CD8-positive, alpha-beta memory T cell (primary cell): ENCODE data around the gene OR1K1. TPM values are rescaled to one million over a fixed set of nuclear protein-coding genes. Genes with fewer than 3 reads are reported as not detected.
"Not testable (repeated sequence)": the region's sequence is repeated elsewhere in the genome, so short reads cannot be mapped to it uniquely, and the experiment has no call there.

Experiments
- CTCF ChIA-PET: fragments of 350-600 bp; sonication (Branson Sonifier 250); formaldehyde crosslinking; loops from one replicate; lab custom pipeline; 2021; ENCODE audit warnings: antibody characterized with exemption; lab: Charles Lee
- POLR2A ChIA-PET: fragments of 350-600 bp; sonication (Branson Sonifier 250); formaldehyde crosslinking; loops from one replicate; lab custom pipeline; 2021; ENCODE audit warnings: antibody characterized with exemption; lab: Charles Lee
- DNase-seq, 5 donors: peaks; one replicate each; pipeline versions ENCODE4 v3.0.0 to v3.0.0-alpha.2; 2020 to 2022; ENCODE audit warnings: mixed read lengths in 1 of 5
- H3K27ac ChIP-seq: one replicate; pipeline ENCODE4 v1.7.0; 2013; ENCODE audit warnings: low read depth, mild to moderate bottlenecking, low read length, moderate library complexity
- H3K27me3 ChIP-seq: 2 replicates; pipeline ENCODE4 v1.7.0; 2013; ENCODE audit warnings: low read length, mild to moderate bottlenecking; ENCODE audit not compliant: insufficient read depth, poor library complexity, severe bottlenecking
- H3K36me3 ChIP-seq: 2 replicates; pipeline ENCODE4 v1.7.0; 2013; ENCODE audit warnings: mild to moderate bottlenecking, low read length, moderate library complexity; ENCODE audit not compliant: insufficient read depth
- H3K4me1 ChIP-seq: 2 replicates; pipeline ENCODE4 v1.7.0; 2013; ENCODE audit warnings: mild to moderate bottlenecking, low read length, moderate library complexity; ENCODE audit not compliant: insufficient read depth
- H3K4me3 ChIP-seq: 2 replicates; pipeline ENCODE4 v1.7.0; 2013; ENCODE audit warnings: mild to moderate bottlenecking, low read length
- H3K9me3 ChIP-seq: 2 replicates; pipeline ENCODE4 v1.7.0; 2013; ENCODE audit warnings: mild to moderate bottlenecking, low read length
- H3K27ac Mint-ChIP-seq, 8 donors: one replicate each; pipeline ENCODE4 v1.8.0; 2020 to 2021; ENCODE audit warnings: mixed read lengths in 8 of 8, mild to moderate bottlenecking in 6 of 8, inconsistent platforms in 3 of 8, moderate library complexity in 3 of 8
- H3K27me3 Mint-ChIP-seq, 2 donors: one replicate each; pipeline ENCODE4 v1.8.0; 2020 to 2021; ENCODE audit warnings: mixed read lengths in 2 of 2, mild to moderate bottlenecking in 1 of 2, moderate library complexity in 1 of 2
- H3K36me3 Mint-ChIP-seq, 3 donors: one replicate each; pipeline ENCODE4 v1.8.0; 2020 to 2021; ENCODE audit warnings: mixed read lengths in 3 of 3, inconsistent platforms in 1 of 3, mild to moderate bottlenecking in 1 of 3
- H3K4me1 Mint-ChIP-seq, 3 donors: one replicate each; pipeline ENCODE4 v1.8.0; 2020 to 2021; ENCODE audit warnings: mixed read lengths in 3 of 3, inconsistent platforms in 1 of 3, mild to moderate bottlenecking in 1 of 3
- H3K4me3 Mint-ChIP-seq, 7 donors: one replicate each; pipeline ENCODE4 v1.8.0; 2020 to 2021; ENCODE audit warnings: mixed read lengths in 7 of 7, mild to moderate bottlenecking in 6 of 7, moderate library complexity in 4 of 7, inconsistent platforms in 2 of 7
- H3K9me3 Mint-ChIP-seq, 5 donors: one replicate each; pipeline ENCODE4 v1.8.0; 2020 to 2022; ENCODE audit warnings: mixed read lengths in 5 of 5, mild to moderate bottlenecking in 3 of 5, moderate library complexity in 2 of 5, inconsistent platforms in 1 of 5
- polyA plus RNA-seq: library from polyadenylated mRNA; unstranded; fragments of 300-500 nt; fragmentation: Illumina TruSeq; gene quantifications from one replicate; pipeline ENCODE4 v1.2.3, GENCODE V29; 2021
- total RNA-seq, 2 experiments: library from RNA; stranded (reverse); gene quantifications; one replicate each; pipeline ENCODE4 v1.2.3, GENCODE V29; 2021

Gene OR1K1
- total and polyA plus RNA-seq, 3 experiments from 2014 or later, result not detected

DNA sequence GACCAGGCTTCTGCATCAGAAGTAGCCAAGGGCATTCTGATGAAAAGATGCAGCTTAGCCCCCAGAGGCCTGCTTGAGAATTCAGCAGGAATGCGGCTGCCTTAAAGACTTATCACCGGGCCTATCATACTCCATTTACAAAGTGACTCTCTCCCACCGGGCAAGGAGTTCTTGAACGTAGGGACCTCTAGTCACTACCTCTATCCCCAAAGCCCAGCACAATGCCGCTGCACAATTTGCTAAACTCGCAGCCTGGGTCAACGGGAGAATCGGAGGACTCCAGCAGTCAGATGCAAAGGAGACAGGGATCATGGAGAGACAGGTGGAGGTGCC is 27.8 kb downstream of the OR1K1 start:
- Mint-ChIP-seq H3K27me3 (no peaks in the 10 kb centered on the region), H3K4me3 (peak overlapping the region; percentile 94 to 99 (median 97)), H3K9me3 (no peaks in the 10 kb centered on the region), H3K36me3 (peaks cover 0 to 34% (median 11%) of the 10 kb centered on the region in 3 donors), H3K4me1 (peaks cover 40 to 55% (median 52%) of the 10 kb centered on the region in 3 donors), H3K27ac (peak overlapping the region; percentile 89 to 99 (median 97))
- Histone ChIP-seq H3K4me3 (peak overlapping the region; percentile 81), H3K4me1 (peaks cover 27% of the 10 kb centered on the region), H3K27me3 (no peaks in the 10 kb centered on the region), H3K36me3 (peaks cover 9% of the 10 kb centered on the region), H3K9me3 (no peaks in the 10 kb centered on the region), H3K27ac (peak overlapping the region; percentile 86)
- CTCF ChIA-PET, result interaction anchor here (0.7 to 1.2 kb wide), 5 partner anchors 8 to 729 kb away, joined by 3 read pairs; partner anchors contain the start of gene ZBTB6
- POLR2A ChIA-PET, result interaction anchor here (0.6 to 1.7 kb wide), 6 partner anchors 12 to 563 kb away, joined by 3 to 10 read pairs (median 6); partner anchors contain the start of genes MRRF, RABGAP1, RBM18 and RC3H2
- no peak for DNase-seq

DNA sequence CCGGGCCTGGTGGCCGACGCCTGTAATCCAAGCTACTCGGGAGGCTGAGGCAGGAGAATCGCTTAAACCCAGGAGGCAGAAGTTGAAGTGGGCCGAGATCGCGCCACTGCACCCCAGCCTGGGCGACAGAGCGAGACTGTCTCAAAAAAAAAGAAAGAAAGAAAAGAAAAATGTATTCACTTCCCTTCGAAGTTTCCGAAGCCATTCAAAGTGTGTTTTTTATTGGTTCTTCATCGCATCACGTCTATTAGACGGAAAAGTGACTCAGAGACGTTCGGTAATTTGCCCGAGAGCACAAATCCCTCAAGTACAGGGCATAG is 29.0 kb downstream of the OR1K1 start:
- POLR2A ChIA-PET, result interaction anchor here (0.6 to 1.7 kb wide), 6 partner anchors 13 to 763 kb away, joined by 5 to 10 read pairs (median 6); partner anchors contain the start of genes RABGAP1, RC3H2 and ZBTB6
- Histone ChIP-seq H3K27ac (peak overlapping the region; percentile 86), H3K4me3 (peak overlapping the region; percentile 81), H3K4me1 (peaks cover 27% of the 10 kb centered on the region)
- not testable (repeated sequence) for H3K9me3 ChIP-seq, H3K27me3 ChIP-seq, H3K27me3 Mint-ChIP-seq, H3K36me3 ChIP-seq, H3K9me3 Mint-ChIP-seq, DNase-seq
- Mint-ChIP-seq H3K4me3 (peak overlapping the region; percentile 94 to 99 (median 97)), H3K4me1 (peaks cover 36 to 47% (median 40%) of the 10 kb centered on the region in 3 donors), H3K36me3 (peaks cover 0 to 26% (median 3%) of the 10 kb centered on the region in 3 donors), H3K27ac (peak overlapping the region in 7 of 8 donors; percentile 89 to 98 (median 97))
- CTCF ChIA-PET, result interaction anchor here (1.2 to 1.3 kb wide), 3 partner anchors 9 to 84 kb away, joined by 3 to 4 read pairs (median 3); partner anchors contain the start of genes RC3H2 and ZBTB6

DNA sequence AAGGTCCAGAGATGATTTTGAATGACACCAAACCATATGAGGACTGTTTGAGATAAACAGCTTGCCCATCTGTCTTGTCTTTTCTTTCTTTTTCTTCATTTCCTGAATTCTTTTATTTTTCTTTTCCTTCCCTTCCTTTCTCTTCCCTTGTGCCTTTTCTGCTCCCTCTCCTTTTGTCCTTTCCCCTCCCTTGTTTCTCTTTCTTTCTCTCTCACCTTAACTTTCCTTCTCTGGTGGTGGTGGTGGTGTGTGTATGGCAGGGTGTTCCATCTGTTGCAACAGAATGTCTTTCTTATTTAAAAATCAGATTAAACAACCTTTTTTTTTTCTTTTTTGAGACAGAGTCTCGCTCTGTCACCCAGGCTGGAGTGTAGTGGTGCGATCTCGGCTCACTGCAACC is 32.3 kb downstream of the OR1K1 start:
- ChIA-PET CTCF (no interaction called here), POLR2A (interaction anchor here (0.6 kb wide), 1 partner anchor 13 kb away, joined by 4 read pairs; no protein-coding TSS in a partner anchor)
- no peaks in the 10 kb centered on the region for H3K9me3 ChIP-seq
- Mint-ChIP-seq H3K4me3 (peak overlapping the region in 3 of 7 donors; percentile 9 to 48 (median 18)), H3K9me3 (no peaks in the 10 kb centered on the region), H3K27ac (peak overlapping the region in 3 of 8 donors; percentile 15 to 76 (median 64)), H3K36me3 (peaks cover 0 to 8% (median 0%) of the 10 kb centered on the region in 3 donors), H3K4me1 (peaks cover 27 to 31% (median 30%) of the 10 kb centered on the region in 3 donors), H3K27me3 (no peaks in the 10 kb centered on the region)
- no peak overlapping the region for H3K27ac ChIP-seq
- H3K36me3 ChIP-seq, result no peaks in the 10 kb centered on the region
- peaks cover 16% of the 10 kb centered on the region for H3K4me1 ChIP-seq
- no peak for DNase-seq
- no peaks in the 10 kb centered on the region for H3K27me3 ChIP-seq
- no peak overlapping the region for H3K4me3 ChIP-seq

DNA sequence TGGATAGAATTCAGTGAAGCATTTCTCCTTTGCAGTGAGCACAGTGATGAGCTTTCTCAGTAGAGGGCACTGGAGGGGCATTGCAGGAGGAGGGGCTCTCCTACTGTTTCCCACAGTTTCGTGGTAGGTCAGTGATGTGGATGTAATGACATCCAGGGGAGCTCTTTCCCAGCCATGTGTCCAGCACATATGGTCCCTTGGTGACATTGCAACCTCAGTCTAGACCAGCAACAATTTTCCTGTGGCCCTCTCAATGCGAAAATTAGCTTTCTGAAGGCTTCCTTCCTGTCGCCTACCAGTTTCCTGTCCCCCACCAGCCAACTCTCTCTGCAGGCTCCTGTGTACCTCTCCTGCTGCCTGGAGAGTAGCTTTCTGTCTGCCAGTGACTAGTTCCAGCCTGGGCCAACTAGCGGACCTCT is 35.4 kb downstream of the OR1K1 start:
- H3K27ac Mint-ChIP-seq, result peak overlapping the region; percentile 2 to 90 (median 65)
- no peaks in the 10 kb centered on the region for H3K36me3 Mint-ChIP-seq
- no peak overlapping the region for H3K27ac ChIP-seq
- POLR2A ChIA-PET, result no interaction called here
- no peaks in the 10 kb centered on the region for H3K9me3 ChIP-seq
- H3K4me1 Mint-ChIP-seq, result peaks cover 16 to 25% (median 16%) of the 10 kb centered on the region in 3 donors
- H3K27me3 ChIP-seq, result no peaks in the 10 kb centered on the region
- no peaks in the 10 kb centered on the region for H3K27me3 Mint-ChIP-seq
- peak overlapping the region; percentile 41 to 81 (median 72) for H3K4me3 Mint-ChIP-seq
- no peaks in the 10 kb centered on the region for H3K36me3 ChIP-seq
- no peak overlapping the region for H3K4me3 ChIP-seq
- H3K4me1 ChIP-seq, result peaks cover 12% of the 10 kb centered on the region
- CTCF ChIA-PET, result interaction anchor here (0.7 to 1.7 kb wide), 6 partner anchors 17 to 736 kb away, joined by 3 to 4 read pairs (median 3); no protein-coding TSS in a partner anchor
- peak in 1 of 5 donors; percentile 37 for DNase-seq
- H3K9me3 Mint-ChIP-seq, result peaks cover 0 to 6% (median 3%) of the 10 kb centered on the region in 5 donors

DNA sequence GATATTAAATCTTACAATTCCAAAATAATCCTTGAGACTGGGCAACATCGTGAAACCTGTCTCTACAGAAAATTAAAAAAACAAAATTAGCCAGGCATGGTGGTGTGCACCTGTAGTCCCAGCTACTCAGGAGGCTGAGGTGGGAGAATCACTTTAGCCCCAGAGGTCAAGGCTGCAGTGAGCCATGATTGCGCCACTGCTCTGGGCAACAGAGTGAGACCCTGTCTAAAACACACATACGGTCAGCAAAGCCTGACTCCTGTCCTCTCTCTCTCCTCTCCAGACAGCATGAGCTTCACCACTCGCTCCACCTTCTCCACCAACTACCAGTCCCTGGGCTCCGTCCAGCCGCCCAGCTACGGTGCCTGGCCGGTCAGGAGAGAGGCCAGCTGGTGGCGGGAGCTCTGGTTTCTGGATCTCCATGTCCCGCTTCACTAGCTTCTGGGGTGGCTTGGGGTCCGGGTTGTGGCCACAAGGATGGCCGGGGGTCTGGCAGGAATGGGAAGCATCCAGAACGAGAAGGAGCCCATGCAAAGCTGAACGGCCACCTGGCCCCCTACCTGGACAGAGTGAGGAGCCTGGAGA is 37.4 kb downstream of the OR1K1 start:
- H3K4me3 Mint-ChIP-seq, result no peak overlapping the region
- Histone ChIP-seq H3K4me1 (peaks cover 12% of the 10 kb centered on the region), H3K36me3 (no peaks in the 10 kb centered on the region), H3K27ac (no peak overlapping the region), H3K9me3 (no peaks in the 10 kb centered on the region), H3K27me3 (no peaks in the 10 kb centered on the region), H3K4me3 (no peak overlapping the region)
- H3K4me1 Mint-ChIP-seq, result peaks cover 13 to 25% (median 14%) of the 10 kb centered on the region in 3 donors
- peaks cover 0 to 6% (median 3%) of the 10 kb centered on the region in 5 donors for H3K9me3 Mint-ChIP-seq
- ChIA-PET POLR2A (no interaction called here), CTCF (no interaction called here)
- H3K36me3 Mint-ChIP-seq, result no peaks in the 10 kb centered on the region
- no peaks in the 10 kb centered on the region for H3K27me3 Mint-ChIP-seq
- DNase-seq, result no peak
- no peak overlapping the region for H3K27ac Mint-ChIP-seq

DNA sequence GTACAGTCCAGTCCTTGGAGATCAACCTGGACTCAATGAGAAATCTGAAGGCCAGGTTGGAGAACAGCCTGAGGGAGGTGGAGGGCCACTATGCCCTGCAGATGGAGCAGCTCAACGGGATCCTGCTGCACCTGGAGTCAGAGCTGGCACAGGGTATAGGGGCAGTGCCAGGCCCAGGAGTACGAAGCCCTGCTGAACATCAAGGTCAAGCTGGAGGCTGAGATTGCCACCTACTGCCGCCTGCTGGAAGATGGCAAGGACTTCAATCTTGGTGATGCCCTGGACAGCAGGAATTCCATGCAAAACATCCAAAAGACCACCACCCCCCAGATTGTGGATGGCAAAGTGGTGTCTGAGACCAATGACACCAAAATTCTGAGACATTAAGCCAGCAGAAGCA is 38.5 kb downstream of the OR1K1 start:
- Mint-ChIP-seq H3K4me3 (peak overlapping the region in 1 of 7 donors; percentile 38), H3K4me1 (peaks cover 13 to 28% (median 17%) of the 10 kb centered on the region in 3 donors)
- H3K9me3 ChIP-seq, DNase-seq, H3K27me3 Mint-ChIP-seq, H3K27ac Mint-ChIP-seq, H3K36me3 Mint-ChIP-seq, POLR2A ChIA-PET, H3K36me3 ChIP-seq, H3K4me3 ChIP-seq, CTCF ChIA-PET, H3K9me3 Mint-ChIP-seq, H3K27me3 ChIP-seq, H3K27ac ChIP-seq: not testable (repeated sequence)
- H3K4me1 ChIP-seq, result peaks cover 12% of the 10 kb centered on the region

DNA sequence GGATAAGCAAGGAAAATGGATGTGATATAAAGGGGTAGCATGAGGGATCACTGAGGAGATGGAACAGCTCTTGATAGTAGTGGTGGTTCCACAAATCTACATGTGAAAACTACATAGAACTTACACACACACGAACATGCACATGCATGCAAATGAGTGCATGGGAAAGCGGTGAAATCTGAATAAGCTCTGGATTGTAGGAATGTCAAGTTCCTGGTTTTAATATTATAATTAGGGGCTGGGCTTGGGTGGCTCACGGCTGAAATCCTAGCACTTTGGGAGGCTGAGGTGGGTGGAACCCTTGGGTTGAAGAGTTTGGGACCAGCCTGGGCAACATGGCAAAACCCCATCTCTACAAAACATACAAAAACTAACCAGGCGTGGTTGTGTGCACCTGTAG is 41.6 kb downstream of the OR1K1 start:
- H3K27me3 Mint-ChIP-seq, result no peaks in the 10 kb centered on the region
- H3K27ac Mint-ChIP-seq, result peak overlapping the region in 2 of 8 donors; percentile 9 to 13
- Histone ChIP-seq H3K27me3 (no peaks in the 10 kb centered on the region), H3K4me3 (no peak overlapping the region), H3K9me3 (no peaks in the 10 kb centered on the region), H3K36me3 (no peaks in the 10 kb centered on the region), H3K27ac (no peak overlapping the region), H3K4me1 (peaks cover 10% of the 10 kb centered on the region)
- CTCF ChIA-PET, result no interaction called here
- no peak for DNase-seq
- H3K9me3 Mint-ChIP-seq, result peaks cover 0 to 6% (median 3%) of the 10 kb centered on the region in 5 donors
- H3K4me3 Mint-ChIP-seq, result no peak overlapping the region
- peaks cover 0 to 9% (median 0%) of the 10 kb centered on the region in 3 donors for H3K36me3 Mint-ChIP-seq
- POLR2A ChIA-PET, result no interaction called here
- H3K4me1 Mint-ChIP-seq, result peaks cover 11 to 20% (median 14%) of the 10 kb centered on the region in 3 donors

DNA sequence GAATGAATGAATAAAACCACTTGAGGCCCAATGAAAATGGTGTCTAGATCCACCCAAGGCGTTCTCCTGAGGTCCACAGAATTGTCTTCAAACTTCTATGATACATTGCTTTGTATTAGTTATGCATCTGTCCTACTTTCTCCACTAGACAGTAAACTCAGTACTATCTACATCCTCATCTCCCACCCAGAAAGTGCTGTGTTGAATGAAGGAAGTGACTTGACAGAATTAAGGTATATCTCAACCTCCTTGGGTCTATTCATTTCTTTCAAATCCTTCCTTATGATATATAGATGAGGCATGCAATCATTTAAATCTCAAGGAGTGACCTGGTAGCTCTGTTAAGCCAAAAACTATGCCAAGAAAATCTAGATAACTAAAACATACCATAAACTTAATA is 44.2 kb downstream of the OR1K1 start:
- no peaks in the 10 kb centered on the region for H3K36me3 ChIP-seq
- no peaks in the 10 kb centered on the region for H3K27me3 ChIP-seq
- DNase-seq, result no peak
- POLR2A ChIA-PET, result no interaction called here
- Mint-ChIP-seq H3K4me1 (peaks cover 18 to 26% (median 24%) of the 10 kb centered on the region in 3 donors), H3K36me3 (peaks cover 0 to 28% (median 4%) of the 10 kb centered on the region in 3 donors), H3K9me3 (peaks cover 0 to 6% (median 3%) of the 10 kb centered on the region in 5 donors), H3K27ac (no peak overlapping the region), H3K27me3 (no peaks in the 10 kb centered on the region), H3K4me3 (no peak overlapping the region)
- H3K9me3 ChIP-seq, result no peaks in the 10 kb centered on the region
- H3K4me1 ChIP-seq, result peaks cover 24% of the 10 kb centered on the region
- H3K4me3 ChIP-seq, result no peak overlapping the region
- CTCF ChIA-PET, result no interaction called here
- no peak overlapping the region for H3K27ac ChIP-seq
